NCI-H2081 treated with DMSO at 0.1 percent for 48 hours (cell line): ENCODE data around the gene C2CD2L.
"Not testable (repeated sequence)": the region's sequence is repeated elsewhere in the genome, so short reads cannot be mapped to it uniquely, and the experiment has no call there.

Experiments
- DNase-seq: peaks from one replicate; lab custom pipeline; 2025; lab: John Stamatoyannopoulos, UW

The C2CD2L gene

DNA sequence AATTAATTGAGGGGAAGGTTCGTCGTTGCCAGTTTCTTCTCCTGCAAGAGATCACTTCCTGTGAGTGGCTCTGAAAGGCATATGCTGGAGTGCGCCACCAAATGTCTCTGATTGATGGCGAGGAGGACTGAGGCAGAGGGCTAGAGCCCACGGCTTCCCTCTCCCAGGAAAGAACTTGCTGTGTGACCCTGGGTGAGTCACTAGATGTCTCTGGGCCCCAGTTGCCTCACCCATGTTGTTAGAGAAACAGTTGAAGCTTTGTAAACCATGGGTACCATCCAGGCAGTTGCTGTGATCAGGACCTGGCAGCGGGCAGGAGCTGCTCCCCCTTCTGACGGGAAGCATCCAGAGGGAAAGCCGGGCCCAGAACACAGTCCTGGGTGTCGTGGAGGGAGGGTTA, 44.9 kb downstream of the C2CD2L start:
- DNase-seq = no peak

GRCh38 chr11:119152604-119153003, 45.5 kb downstream of the C2CD2L start:
- DNase-seq = no peak

DNA sequence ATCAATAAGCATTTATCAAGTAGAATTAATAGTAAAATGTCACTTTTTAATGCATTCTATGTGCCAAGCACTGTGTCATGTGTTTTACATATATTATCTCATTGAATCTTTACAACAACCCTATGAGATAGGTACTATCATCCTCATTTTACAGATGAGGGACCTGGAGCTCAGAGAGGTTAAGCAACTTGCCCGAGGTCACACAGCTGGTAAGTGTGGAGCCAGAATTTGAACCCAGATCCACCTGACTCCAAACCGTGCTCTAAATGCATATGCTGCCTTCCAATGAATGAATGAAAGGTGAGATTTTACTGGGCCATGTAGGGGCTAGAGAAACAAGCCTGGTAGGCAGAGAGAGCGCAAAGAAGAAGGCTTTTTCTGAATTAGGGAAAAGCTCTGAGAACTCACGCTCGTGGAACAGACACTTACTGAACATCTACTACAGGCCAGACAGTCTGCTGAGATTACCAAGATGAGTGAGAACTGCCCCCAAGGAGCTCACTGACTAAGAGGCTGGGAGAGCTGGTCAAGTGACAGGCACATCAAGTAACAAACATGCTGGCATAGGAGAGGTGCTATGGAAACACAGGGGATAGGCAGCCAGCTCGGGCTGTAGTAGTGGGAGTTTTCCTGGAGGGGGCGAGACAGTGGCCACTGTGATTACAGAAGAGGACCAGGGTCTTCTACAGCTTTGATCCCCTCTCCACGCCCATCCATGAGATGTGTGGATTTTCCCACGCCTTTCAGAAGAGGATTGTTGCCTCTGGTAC, 46.1 kb downstream of the C2CD2L start:
- DNase-seq = no peak

- DNase-seq = no peak
Observed at GRCh38 chr11:119154178-119154577, 47.0 kb downstream of the C2CD2L start.

GRCh38 chr11:119155733-119156492, 48.8 kb downstream of the C2CD2L start:
- no peak for DNase-seq

GRCh38 chr11:119156496-119156895, 49.4 kb downstream of the C2CD2L start:
- DNase-seq = no peak

DNA sequence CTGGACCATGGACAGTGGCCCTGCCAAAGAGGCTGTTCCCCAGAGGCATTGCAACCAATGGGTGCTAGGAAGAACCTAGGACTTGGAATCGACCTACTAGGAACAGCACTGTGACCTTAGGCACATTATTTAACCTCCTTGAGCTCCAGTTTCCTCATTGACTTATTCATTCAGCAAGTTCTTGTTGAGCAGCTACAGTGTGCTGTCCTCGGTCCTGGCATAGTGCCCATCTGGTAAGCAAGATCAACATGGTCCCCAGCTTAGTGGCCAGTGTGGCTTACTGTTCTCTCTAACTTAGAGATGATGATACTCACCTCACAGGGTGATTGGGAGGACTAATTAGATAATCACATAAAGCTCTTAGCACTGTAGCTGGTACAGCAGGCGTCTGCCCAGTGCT, 49.9 kb downstream of the C2CD2L start:
- DNase-seq = no peak

GRCh38 chr11:119158467-119158866, 51.3 kb downstream of the C2CD2L start:
- DNase-seq = no peak

DNA sequence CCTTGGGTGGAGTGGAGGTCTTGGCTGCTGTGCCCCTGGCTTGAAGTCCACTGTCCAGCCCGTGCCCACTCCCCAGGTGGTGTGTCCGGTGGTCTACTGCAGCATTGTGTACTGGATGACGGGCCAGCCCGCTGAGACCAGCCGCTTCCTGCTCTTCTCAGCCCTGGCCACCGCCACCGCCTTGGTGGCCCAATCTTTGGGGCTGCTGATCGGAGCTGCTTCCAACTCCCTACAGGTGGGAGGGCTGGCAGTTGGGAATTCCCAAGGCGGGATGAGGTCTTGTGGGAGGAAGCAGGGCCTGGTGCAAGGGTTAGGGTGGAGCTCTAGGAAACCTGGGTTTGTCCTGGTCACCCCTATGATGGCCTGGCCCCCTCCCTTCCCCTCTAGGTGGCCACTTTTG, 53.0 kb downstream of the C2CD2L start:
- DNase-seq = no peak

GRCh38 chr11:119161871-119162270, 54.7 kb downstream of the C2CD2L start:
- no peak for DNase-seq

- no peak for DNase-seq
Observed at GRCh38 chr11:119166368-119167076, 59.4 kb downstream of the C2CD2L start.

- DNase-seq = not testable (repeated sequence)
Observed at GRCh38 chr11:119167077-119167458, 59.9 kb downstream of the C2CD2L start.

DNA sequence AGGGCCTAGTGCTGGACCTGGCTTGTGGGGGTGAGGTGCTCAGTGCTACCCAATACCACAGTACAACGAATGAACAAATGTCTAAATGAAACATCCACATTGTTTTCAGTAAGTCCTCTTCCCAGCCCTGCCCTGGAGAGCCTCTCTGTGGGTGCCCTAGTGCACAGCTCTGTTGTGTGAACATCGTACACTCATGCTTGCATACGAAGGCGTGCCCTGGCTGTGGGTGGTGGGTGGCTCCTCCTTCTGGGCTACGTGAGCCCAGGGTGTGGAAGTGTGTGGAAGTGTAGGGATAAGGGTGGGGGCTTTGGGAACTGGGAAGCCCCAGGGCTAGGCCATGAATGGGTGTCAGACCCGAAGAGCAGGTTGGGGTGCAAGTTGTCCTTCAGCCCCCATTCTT, 60.8 kb downstream of the C2CD2L start:
- DNase-seq = no peak
